Left lung (tissue), 10 donors: ENCODE measurements around the gene POLR1A. TPM values are rescaled to one million over a fixed set of nuclear protein-coding genes. Genes with fewer than 3 reads are reported as not detected.

Experiments used
- ATAC-seq: fragments of 200-7000 bp; cut with Tn5 transposase; one replicate; pipeline ENCODE4 v1.9.1; 2020; ENCODE audit warnings: moderate library complexity
- DNase-seq, 4 donors: peaks; one replicate each; pipeline ENCODE4 v3.0.0-alpha.2; 2013 to 2020
- H3K27ac ChIP-seq, 2 donors: fragments of 200-600 bp; sonication (generic) in 1 of 2; one replicate each; pipeline versions ENCODE4 v1.5.0 to v1.8.0; 2020 to 2021
- H3K27me3 ChIP-seq, 2 donors: fragments of 200-600 bp; sonication (generic) in 1 of 2; one replicate each; pipeline versions ENCODE4 v1.5.0 to v1.8.0; 2020 to 2021
- H3K36me3 ChIP-seq, 2 donors: fragments of 200-600 bp; sonication (generic) in 1 of 2; one replicate each; pipeline versions ENCODE4 v1.5.0 to v1.8.0; 2020 to 2021
- H3K4me1 ChIP-seq, 2 donors: fragments of 200-600 bp; one replicate each; pipeline ENCODE4 v1.8.0; 2021
- H3K4me3 ChIP-seq, 2 donors: fragments of 200-600 bp; sonication (generic) in 1 of 2; one replicate each; pipeline versions ENCODE4 v1.5.0 to v1.8.0; 2020 to 2021; ENCODE audit warnings: mild to moderate bottlenecking in 1 of 2
- H3K9me3 ChIP-seq, 2 donors: fragments of 200-600 bp; sonication (generic) in 1 of 2; one replicate each; pipeline versions ENCODE4 v1.5.0 to v1.8.0; 2020 to 2021
- CTCF ChIP-seq, 2 donors: fragments of 200-600 bp; sonication (generic) in 1 of 2; IDR thresholded peaks; one replicate each; pipeline versions ENCODE4 v1.5.0 to v1.8.0; 2021; ENCODE audit warnings: antibody characterized with exemption in 2 of 2
- intact Hi-C, 2 donors: fragments of 100-400 bp; cut with DNase I; formaldehyde crosslinking; loops; one replicate each; pipeline versions ENCODE4 v1.11.2 to v1.14.2; 2022
- polyA plus RNA-seq, 6 donors: library from polyadenylated mRNA; unstranded; fragments of 120-200 nt; gene quantifications; one replicate each; pipeline ENCODE4 v1.2.1, GENCODE V29; 2013; ENCODE audit not compliant: insufficient read length in 6 of 6
- total RNA-seq, 2 donors: library from RNA; stranded (reverse); fragmentation: NEBNext Ultra II Directional; extraction: Animal tissue kit (Norgen Biotek cat#: 25700); gene quantifications; one replicate each; pipeline ENCODE4 v1.2.1, GENCODE V29; 2021
- donor health status: DM: no; HTN: yes; CAD: no.
- donor health status: DM: no; HTN: no; CAD: no.

Gene POLR1A
- total and polyA plus RNA-seq, 8 donors, result 18.6 to 34.7 (median 21.9) TPM

- TF ChIP-seq CTCF (IDR thresholded peaks at IDR 0.05), result no peak
- Histone ChIP-seq H3K27ac (no peak overlapping the region), H3K36me3 (peaks cover 0 to 100% of the 10 kb centered on the region in 2 donors), H3K4me3 (no peak overlapping the region), H3K9me3 (no peaks in the 10 kb centered on the region), H3K4me1 (peaks cover 0 to 4% of the 10 kb centered on the region in 2 donors), H3K27me3 (no peaks in the 10 kb centered on the region)
- DNase-seq (no peak), ATAC-seq (no peak)
- intact Hi-C loops, result no loop called here
Observed at GRCh38 chr2:86143307-86143706, 37.6 kb upstream of the POLR1A start.

DNA sequence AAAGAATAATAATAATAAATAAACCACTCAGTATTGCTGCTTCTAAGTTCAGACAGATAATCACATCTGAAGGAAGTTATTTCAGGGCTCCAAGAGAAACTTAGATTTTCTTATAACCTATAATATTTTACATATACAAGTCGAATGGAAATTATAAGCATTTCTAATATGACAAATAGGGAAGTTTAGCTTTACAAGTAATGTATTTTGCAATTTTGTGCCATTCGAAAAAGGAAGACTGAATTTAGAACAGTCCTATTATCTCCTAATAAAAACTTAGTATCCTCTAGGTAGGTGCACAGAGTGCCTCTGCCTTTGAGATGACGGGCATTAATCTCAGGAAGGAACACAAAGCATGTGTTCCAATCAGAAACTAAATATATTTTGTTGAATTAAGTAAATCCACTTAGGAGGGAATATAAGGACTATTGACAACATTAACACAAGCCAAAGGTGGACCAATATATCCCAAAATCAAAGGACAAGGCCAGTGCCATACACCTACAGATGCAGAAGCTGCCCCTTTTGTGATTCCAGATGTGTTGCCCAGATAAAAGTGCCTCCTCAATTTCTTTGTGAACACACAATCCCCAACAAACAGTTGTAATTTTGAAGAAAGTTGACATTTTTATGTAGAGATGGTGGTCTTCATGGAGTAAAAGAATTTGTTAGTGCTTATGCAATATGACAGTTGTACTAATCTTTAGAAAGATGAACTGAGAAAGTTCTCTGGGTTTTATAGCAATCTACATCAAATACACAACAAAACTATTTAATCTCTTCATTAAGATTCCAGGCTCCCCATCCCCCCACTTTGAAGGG, 37.0 kb upstream of the POLR1A start:
- Histone ChIP-seq H3K9me3 (no peaks in the 10 kb centered on the region), H3K4me1 (peaks cover 0 to 4% of the 10 kb centered on the region in 2 donors), H3K4me3 (no peak overlapping the region), H3K27me3 (no peaks in the 10 kb centered on the region), H3K36me3 (peaks cover 0 to 100% of the 10 kb centered on the region in 2 donors), H3K27ac (no peak overlapping the region)
- DNase-seq, result no peak
- intact Hi-C loops, result no loop called here
- no peak for TF ChIP-seq CTCF (IDR thresholded peaks at IDR 0.05)
- no peak for ATAC-seq

DNA sequence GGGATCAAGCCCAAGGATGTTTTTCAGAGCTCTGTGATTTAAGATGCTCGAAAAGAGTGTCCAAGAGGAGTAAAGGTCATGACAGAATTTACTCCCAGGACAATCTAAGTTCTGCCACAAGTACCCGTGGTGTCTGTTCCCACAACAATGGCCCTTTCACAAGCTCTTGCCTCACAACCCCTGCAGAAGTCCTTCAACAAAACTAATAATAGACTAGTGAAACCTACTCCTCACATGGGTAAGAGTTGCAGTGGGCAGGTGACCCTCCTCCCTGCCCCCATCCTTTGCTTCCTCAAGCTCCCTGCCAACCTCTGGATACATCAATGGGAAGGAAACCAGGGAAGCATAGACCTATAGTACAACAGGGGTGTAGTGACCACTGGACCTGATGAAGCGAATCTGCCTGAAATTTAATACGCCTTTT, 35.3 kb upstream of the POLR1A start:
- no peak overlapping the region for H3K27ac ChIP-seq
- DNase-seq, result no peak
- H3K36me3 ChIP-seq, result peaks cover 0 to 100% of the 10 kb centered on the region in 2 donors
- intact Hi-C loops, result no loop called here
- no peak overlapping the region for H3K4me3 ChIP-seq
- no peak for ATAC-seq
- peaks cover 0 to 4% of the 10 kb centered on the region in 2 donors for H3K4me1 ChIP-seq
- H3K27me3 ChIP-seq, result no peaks in the 10 kb centered on the region
- TF ChIP-seq CTCF (IDR thresholded peaks at IDR 0.05), result no peak
- no peaks in the 10 kb centered on the region for H3K9me3 ChIP-seq

GRCh38 chr2:86139981-86140380, 34.3 kb upstream of the POLR1A start:
- Histone ChIP-seq H3K9me3 (no peaks in the 10 kb centered on the region), H3K27me3 (no peaks in the 10 kb centered on the region), H3K4me3 (no peak overlapping the region), H3K36me3 (peaks cover 0 to 100% of the 10 kb centered on the region in 2 donors), H3K27ac (no peak overlapping the region), H3K4me1 (peaks cover 0 to 4% of the 10 kb centered on the region in 2 donors)
- TF ChIP-seq CTCF (IDR thresholded peaks at IDR 0.05), result no peak
- DNase-seq (no peak), ATAC-seq (no peak)
- intact Hi-C loops, result no loop called here

DNA sequence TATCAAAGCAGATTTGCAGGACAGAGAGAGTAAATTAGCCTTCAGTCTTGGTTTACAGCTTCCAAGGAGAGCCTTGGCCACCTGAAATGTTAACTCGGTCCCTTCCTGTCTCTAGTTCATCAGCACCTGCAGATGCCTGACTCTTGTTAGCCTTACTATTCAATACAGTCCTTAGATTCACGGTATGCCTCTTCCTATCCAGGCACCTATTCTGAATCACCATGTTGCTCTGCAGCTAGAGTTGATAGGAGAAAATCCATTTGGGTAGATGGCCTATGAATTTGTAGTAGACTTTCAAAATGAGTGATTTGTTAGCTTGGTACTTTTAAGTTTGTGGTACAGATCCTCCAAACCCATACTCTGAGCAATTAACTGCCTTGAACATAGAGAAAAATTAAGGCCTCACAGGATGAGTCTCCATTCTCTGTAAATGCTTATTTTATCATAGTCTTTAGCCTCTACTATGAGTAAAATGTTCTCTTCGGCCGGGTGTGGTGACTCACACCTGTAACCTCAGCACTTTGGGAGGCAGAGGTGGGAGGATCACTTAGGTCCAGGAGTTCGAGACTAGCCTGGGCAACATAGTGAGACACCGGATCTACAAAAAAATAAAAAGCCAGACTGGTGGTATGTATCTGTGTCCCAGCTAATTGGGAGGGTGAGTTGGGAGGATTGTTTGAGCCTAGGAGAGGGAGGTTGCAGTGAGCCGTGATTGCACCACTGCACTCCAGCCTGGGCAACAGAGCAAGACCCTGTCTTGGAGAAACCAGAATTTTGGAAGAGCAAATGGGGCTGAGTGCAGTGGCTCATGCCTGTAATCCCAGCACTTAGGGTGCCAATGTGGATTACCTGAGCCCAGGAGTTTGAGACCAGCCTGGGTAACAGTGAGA, 33.3 kb upstream of the POLR1A start:
- Histone ChIP-seq H3K36me3 (peaks cover 0 to 100% of the 10 kb centered on the region in 2 donors), H3K27ac (no peak overlapping the region)
- intact Hi-C loops, result no loop called here

More for the DNA sequence above, 33.3 kb upstream of the POLR1A start:
- no peak for ATAC-seq
- TF ChIP-seq CTCF (IDR thresholded peaks at IDR 0.05), result no peak
- no peak overlapping the region for H3K4me3 ChIP-seq
- no peaks in the 10 kb centered on the region for H3K9me3 ChIP-seq
- peaks cover 0 to 4% of the 10 kb centered on the region in 2 donors for H3K4me1 ChIP-seq
- H3K27me3 ChIP-seq, result no peaks in the 10 kb centered on the region
- no peak for DNase-seq
